H9 (cell line): ENCODE data around the gene NRXN3. TPM values are rescaled to one million over a fixed set of nuclear protein-coding genes. Genes with fewer than 3 reads are reported as not detected.

Source experiments
- DNase-seq: peaks from one replicate; pipeline ENCODE4 v3.0.0-alpha.2; 2017
- H2AFZ ChIP-seq: one replicate; pipeline ENCODE4 v1.6.1; 2013; ENCODE audit warnings: mild to moderate bottlenecking, low read length, control low read depth, moderate library complexity
- H2AK5ac ChIP-seq: 2 replicates; pipeline ENCODE4 v1.6.1; 2013; ENCODE audit warnings: low read length, control low read depth, mixed read lengths; ENCODE audit not compliant: insufficient read length
- H2BK120ac ChIP-seq: one replicate; pipeline ENCODE4 v1.6.1; 2013; ENCODE audit warnings: low read depth, mild to moderate bottlenecking, low read length, control low read depth, inconsistent platforms; ENCODE audit not compliant: poor library complexity, severe bottlenecking
- H2BK12ac ChIP-seq: 2 replicates; pipeline ENCODE4 v1.6.1; 2013; ENCODE audit warnings: low read length, control low read depth, mixed read lengths, low read depth; ENCODE audit not compliant: insufficient read length
- H2BK15ac ChIP-seq: 2 replicates; pipeline ENCODE4 v1.6.1; 2013; ENCODE audit warnings: low read depth, low read length, control low read depth
- H2BK20ac ChIP-seq: one replicate; pipeline ENCODE4 v1.6.1; 2013; ENCODE audit warnings: low read depth, mild to moderate bottlenecking, low read length, control low read depth, inconsistent platforms; ENCODE audit not compliant: poor library complexity, severe bottlenecking
- H2BK5ac ChIP-seq: 2 replicates; pipeline ENCODE4 v1.6.1; 2013; ENCODE audit warnings: low read length, control low read depth, mixed read lengths; ENCODE audit not compliant: insufficient read length
- H3K14ac ChIP-seq: 2 replicates; pipeline ENCODE4 v1.6.1; 2013; ENCODE audit warnings: low read length, control low read depth; ENCODE audit not compliant: insufficient read depth
- H3K18ac ChIP-seq: 2 replicates; pipeline ENCODE4 v1.6.1; 2013; ENCODE audit warnings: low read depth, mild to moderate bottlenecking, mixed read lengths, low read length, control low read depth; ENCODE audit not compliant: insufficient read length
- H3K23ac ChIP-seq: 2 replicates; pipeline ENCODE4 v1.6.1; 2013; ENCODE audit warnings: low read length, control low read depth, mixed read lengths, low read depth; ENCODE audit not compliant: insufficient read length
- H3K23me2 ChIP-seq: 2 replicates; pipeline ENCODE4 v1.6.1; 2013; ENCODE audit warnings: low read depth, mild to moderate bottlenecking, mixed read lengths, low read length, control low read depth; ENCODE audit not compliant: insufficient read length, poor library complexity, severe bottlenecking
- H3K27ac ChIP-seq: 2 replicates; pipeline ENCODE4 v1.5.1; 2013; ENCODE audit warnings: low read length, control low read depth, mixed read lengths, low read depth; ENCODE audit not compliant: insufficient read length
- H3K27me3 ChIP-seq: 2 replicates; pipeline ENCODE4 v1.6.1; 2013; ENCODE audit warnings: low read length, control low read depth, inconsistent platforms; ENCODE audit not compliant: insufficient read depth
- H3K4ac ChIP-seq: 2 replicates; pipeline ENCODE4 v1.6.1; 2013; ENCODE audit warnings: low read depth, mild to moderate bottlenecking, control low read depth, inconsistent platforms, low read length, moderate library complexity
- H3K4me1 ChIP-seq: 2 replicates; pipeline ENCODE4 v1.6.1; 2013; ENCODE audit warnings: low read length, control low read depth, inconsistent platforms; ENCODE audit not compliant: insufficient read depth
- H3K4me2 ChIP-seq: 2 replicates; pipeline ENCODE4 v1.6.1; 2013; ENCODE audit warnings: low read length, control low read depth, mixed read lengths; ENCODE audit not compliant: insufficient read length, insufficient read depth
- H3K56ac ChIP-seq: 2 replicates; pipeline ENCODE4 v1.6.1; 2013; ENCODE audit warnings: low read depth, mild to moderate bottlenecking, mixed read lengths, low read length, control low read depth; ENCODE audit not compliant: insufficient read length
- H3K79me1 ChIP-seq: 2 replicates; pipeline ENCODE4 v1.6.1; 2013; ENCODE audit warnings: low read depth, mild to moderate bottlenecking, moderate library complexity, low read length, control low read depth, inconsistent platforms; ENCODE audit not compliant: insufficient read depth, poor library complexity, severe bottlenecking
- H3K79me2 ChIP-seq: 2 replicates; pipeline ENCODE4 v1.6.1; 2013; ENCODE audit warnings: low read length, control low read depth, inconsistent platforms; ENCODE audit not compliant: insufficient read depth
- H3K9ac ChIP-seq: 2 replicates; pipeline ENCODE4 v1.6.1; 2013; ENCODE audit warnings: low read length, control low read depth, mixed read lengths; ENCODE audit not compliant: insufficient read length; ENCODE audit errors: extremely low read depth
- H3K9me3 ChIP-seq: one replicate; pipeline ENCODE4 v1.6.1; 2013; ENCODE audit warnings: low read depth, low read length, inconsistent platforms; ENCODE audit not compliant: control insufficient read depth
- H3T11ph ChIP-seq: one replicate; pipeline ENCODE4 v1.6.1; 2013; ENCODE audit warnings: mild to moderate bottlenecking, low read length, control low read depth, inconsistent platforms
- H4K20me1 ChIP-seq: one replicate; pipeline ENCODE4 v1.6.1; 2013; ENCODE audit not compliant: control insufficient read depth, insufficient read length, insufficient read depth
- H4K5ac ChIP-seq: 2 replicates; pipeline ENCODE4 v1.6.1; 2013; ENCODE audit warnings: low read depth, mild to moderate bottlenecking, mixed read lengths, low read length, control low read depth; ENCODE audit not compliant: insufficient read length
- H4K8ac ChIP-seq: replicated peaks from 2 replicates; pipeline ENCODE4 v1.6.1; 2013; ENCODE audit warnings: low read length, control low read depth, mixed read lengths, low read depth; ENCODE audit not compliant: insufficient read length
- H4K91ac ChIP-seq: 2 replicates; pipeline ENCODE4 v1.6.1; 2013; ENCODE audit warnings: low read depth, mild to moderate bottlenecking, moderate library complexity, mixed read lengths, low read length, control low read depth; ENCODE audit not compliant: insufficient read length
- H3K27ac Mint-ChIP-seq, 3 experiments: 2 replicates in 2 of 3; 3 replicates in 1 of 3; pipeline ENCODE4 v1.8.0; 2020 to 2021; ENCODE audit warnings: mixed read lengths in 3 of 3, mild to moderate bottlenecking in 1 of 3, moderate library complexity in 1 of 3
- H3K27me3 Mint-ChIP-seq: 2 replicates; pipeline ENCODE4 v1.8.0; 2021; ENCODE audit warnings: low read depth, mild to moderate bottlenecking, moderate library complexity, mixed read lengths
- H3K36me3 Mint-ChIP-seq, 3 experiments: 2 replicates in 2 of 3; 3 replicates in 1 of 3; pipeline ENCODE4 v1.8.0; 2020 to 2021; ENCODE audit warnings: low read depth in 3 of 3, mixed read lengths in 3 of 3; ENCODE audit not compliant: insufficient read depth in 1 of 3
- H3K4me1 Mint-ChIP-seq, 2 experiments: 2 replicates each; pipeline ENCODE4 v1.8.0; 2020; ENCODE audit warnings: mixed read lengths in 2 of 2
- H3K4me3 Mint-ChIP-seq, 2 experiments: 2 replicates in 1 of 2; 3 replicates in 1 of 2; pipeline ENCODE4 v1.8.0; 2020 to 2021; ENCODE audit warnings: mild to moderate bottlenecking in 2 of 2, mixed read lengths in 2 of 2, moderate library complexity in 1 of 2
- H3K9me3 Mint-ChIP-seq, 2 experiments: 2 replicates in 1 of 2; 3 replicates in 1 of 2; pipeline ENCODE4 v1.8.0; 2020; ENCODE audit warnings: mild to moderate bottlenecking in 2 of 2, mixed read lengths in 2 of 2, moderate library complexity in 1 of 2
- CTCF ChIP-seq: fragments of 200-600 bp; sonication (generic); conservative IDR thresholded peaks from 3 replicates; pipeline ENCODE4 v1.8.0; 2021; ENCODE audit warnings: antibody characterized with exemption, mild to moderate bottlenecking
- WGBS: extraction: QIAGEN DNeasy Blood & Tissue Kit; methylation state at CpG from one replicate; pipeline ENCODE4 v1.1.7; 2013; ENCODE audit warnings: missing lambda C conversion rate, low lambda C conversion rate, mixed read lengths; ENCODE audit not compliant: insufficient read length; ENCODE audit errors: extremely low coverage; 5-methylcytosine and 5-hydroxymethylcytosine counted together
- total RNA-seq: library from RNA; stranded (reverse); gene quantifications from 2 replicates; pipeline ENCODE4 v1.2.1, GENCODE V29; 2021

Gene NRXN3
- total RNA-seq, 1 experiment from 2014 or later: 1.8 TPM

GRCh38 chr14:79656496-79656895 lies 1486.3 kb downstream of the NRXN3 start:
- Histone ChIP-seq H3K23ac (no peak overlapping the region), H3K27me3 (no peaks in the 10 kb centered on the region), H2BK12ac (no peak overlapping the region), H2AFZ (no peak overlapping the region), H3K79me1 (no peaks in the 10 kb centered on the region), H2BK15ac (no peak overlapping the region), H4K5ac (no peak overlapping the region), H3K18ac (no peak overlapping the region), H4K8ac (no peak overlapping the region), H2BK20ac (no peak overlapping the region), H2BK120ac (no peak overlapping the region), H3K14ac (no peak overlapping the region), H4K91ac (no peak overlapping the region), H3K56ac (no peak overlapping the region), H3K79me2 (no peaks in the 10 kb centered on the region), H3K4me2 (no peak overlapping the region), H2BK5ac (no peak overlapping the region), H4K20me1 (no peaks in the 10 kb centered on the region), H3K9ac (no peak overlapping the region), H3K9me3 (no peaks in the 10 kb centered on the region), H2AK5ac (no peak overlapping the region), H3K4ac (no peak overlapping the region), H3K4me1 (no peaks in the 10 kb centered on the region), H3K27ac (no peak overlapping the region), H3T11ph (no peak overlapping the region), H3K23me2 (no peaks in the 10 kb centered on the region)
- Mint-ChIP-seq H3K4me1 (peaks cover 0 to 3% of the 10 kb centered on the region in 2 experiments; a peak in 1 of 4 replicates), H3K4me3 (no peak overlapping the region), H3K27me3 (no peaks in the 10 kb centered on the region; the same call in 1 of the 2 replicates), H3K36me3 (no peaks in the 10 kb centered on the region), H3K27ac (no peak overlapping the region), H3K9me3 (no peaks in the 10 kb centered on the region)
- WGBS: no CpG with 5 or more reads among the region's 7 CpGs
- no peak for TF ChIP-seq CTCF
- DNase-seq: no peak
